GM19395 (cell line): ENCODE results near the gene KRTAP20-2.

ENCODE experiments used
- ATAC-seq: cut with Tn5 transposase; IDR thresholded peaks from one replicate; pipeline ENCODE4 v1.9.1; 2021; ENCODE audit warnings: mild to moderate bottlenecking, moderate library complexity; ENCODE audit not compliant: unreplicated experiment

The KRTAP20-2 gene

DNA sequence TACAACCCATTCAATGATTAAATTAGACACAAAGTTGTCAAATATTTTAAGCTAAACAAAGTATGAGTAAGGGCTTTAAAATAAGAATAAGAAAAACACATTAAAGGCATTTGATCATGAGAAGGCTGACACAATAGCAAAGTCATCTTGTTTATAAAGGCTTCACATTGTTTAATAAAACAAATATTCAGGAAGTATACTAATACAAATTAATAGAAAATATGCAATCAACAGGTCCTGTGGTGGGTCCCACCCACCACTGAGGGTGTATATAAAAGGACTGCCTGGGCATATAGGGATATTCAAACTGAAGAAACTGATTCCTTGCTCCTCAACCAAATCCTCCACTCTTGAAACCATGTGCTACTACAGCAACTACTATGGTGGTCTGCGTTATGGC lies at the start of gene KRTAP20-2:
Gene KRTAP20-2 (plus strand): TSS at position 301 of the 400 bp plus-strand sequence. CDS start 58 bp downstream, at position 359.
- no peak for ATAC-seq

DNA sequence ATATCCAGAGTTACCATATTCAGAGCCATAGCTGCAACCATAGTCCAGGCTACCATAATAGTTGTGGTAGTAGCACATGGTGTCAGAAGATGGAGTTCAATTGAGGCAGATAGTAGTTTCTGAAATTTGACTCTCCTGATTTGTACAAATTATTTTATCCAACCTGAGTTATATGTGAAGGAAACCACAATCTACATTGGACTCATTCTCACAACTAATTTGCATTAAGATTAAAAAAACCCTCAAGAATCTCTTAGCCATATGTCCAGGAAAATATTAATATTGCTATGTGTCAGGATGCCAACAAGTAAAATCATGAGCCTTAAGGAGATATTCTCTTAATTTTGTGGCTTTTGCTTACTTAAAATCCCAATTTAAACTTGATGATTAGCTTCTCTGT lies 44.7 kb upstream of the KRTAP20-2 start, which contains the start of gene KRTAP22-2:
Gene KRTAP22-2 (minus strand): TSS at position 101 of the 400 bp plus-strand sequence.
- no peak for ATAC-seq

DNA sequence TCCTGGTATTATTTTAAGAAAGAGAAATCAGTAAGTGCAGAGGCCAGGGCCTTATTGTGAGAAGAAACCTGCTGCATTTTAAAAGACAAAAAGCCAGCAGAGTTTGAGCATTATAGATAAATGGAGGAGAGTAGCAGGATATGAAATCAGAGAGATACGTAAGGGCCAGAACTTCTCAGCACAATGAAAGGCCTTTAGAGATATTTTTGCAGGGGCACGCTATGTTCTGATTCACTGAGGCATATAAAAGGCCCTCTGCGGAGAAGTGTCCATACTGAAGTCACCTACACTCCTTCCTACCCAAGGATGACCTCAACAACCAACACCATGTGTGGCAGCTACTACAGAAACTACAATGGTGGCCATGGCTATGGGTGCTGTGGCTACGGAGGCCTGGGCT lies 42.9 kb upstream of the KRTAP20-2 start, which contains the start of gene KRTAP6-3:
Gene KRTAP6-3 (plus strand): TSS at position 301 of the 400 bp plus-strand sequence. CDS start 6 bp downstream, at position 307.
- no peak for ATAC-seq

DNA sequence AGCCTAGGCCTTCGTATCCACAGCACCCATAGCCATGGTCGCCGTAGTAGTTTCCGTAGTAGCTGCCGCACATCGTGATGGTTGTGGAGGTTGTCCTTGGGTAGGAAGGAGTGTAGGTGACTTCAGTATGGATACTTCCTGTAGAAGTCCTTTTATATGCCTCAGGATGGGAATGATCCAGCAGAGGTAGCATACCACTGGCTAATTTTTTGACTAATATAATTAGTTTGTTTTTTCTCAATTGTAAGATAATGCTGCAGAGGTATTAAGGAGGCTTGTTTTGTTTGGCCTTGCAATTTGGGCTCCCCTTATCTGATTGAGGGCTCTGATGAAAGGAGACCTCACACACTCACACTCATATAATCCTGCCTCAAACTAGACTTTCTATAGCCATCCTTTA lies 36.2 kb upstream of the KRTAP20-2 start, which contains the start of gene KRTAP6-2:
Gene KRTAP6-2 (minus strand): TSS at position 101 of the 400 bp plus-strand sequence. CDS start 28 bp downstream, at position 73.
- ATAC-seq = no peak

DNA sequence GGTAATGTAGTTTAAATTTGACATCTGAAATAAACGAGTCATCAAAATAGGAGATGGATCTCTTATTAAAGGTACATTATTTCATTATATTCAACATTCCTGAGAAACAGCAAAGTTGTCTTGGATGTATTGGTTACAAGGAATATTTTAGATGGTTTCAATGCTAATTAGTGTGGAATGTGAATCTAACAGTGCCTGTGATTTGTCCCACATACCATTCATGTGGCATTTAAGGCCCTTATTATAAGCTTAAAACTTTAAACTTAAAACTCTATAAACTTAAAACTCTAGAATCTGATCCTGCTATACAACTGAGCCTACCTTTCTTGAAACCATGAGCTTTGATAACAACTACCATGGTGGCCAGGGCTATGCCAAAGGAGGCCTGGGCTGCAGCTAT lies 34.2 kb upstream of the KRTAP20-2 start, which contains the start of gene KRTAP22-1:
Gene KRTAP22-1 (plus strand): TSS at position 301 of the 400 bp plus-strand sequence.
- ATAC-seq = no peak

DNA sequence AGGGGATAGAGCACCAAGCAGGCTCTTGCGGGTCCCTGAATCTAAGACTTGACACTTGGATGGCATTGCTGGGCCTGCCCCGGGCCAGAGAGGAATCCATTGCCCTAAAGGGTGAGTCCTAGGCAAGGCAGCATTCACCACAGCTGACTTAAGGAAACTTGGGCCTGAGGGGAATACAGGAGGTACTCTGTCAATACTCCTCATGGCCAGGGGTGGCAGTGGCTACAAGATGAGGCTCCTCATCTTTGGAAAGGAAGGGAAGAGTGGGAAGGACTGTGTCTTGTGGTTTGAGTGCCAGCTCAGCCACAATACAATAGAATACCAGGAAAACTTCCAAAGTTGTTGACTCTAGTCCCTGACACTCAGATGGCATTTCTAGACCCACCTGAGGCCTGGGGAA lies 29.0 kb upstream of the KRTAP20-2 start:
- ATAC-seq = no peak

DNA sequence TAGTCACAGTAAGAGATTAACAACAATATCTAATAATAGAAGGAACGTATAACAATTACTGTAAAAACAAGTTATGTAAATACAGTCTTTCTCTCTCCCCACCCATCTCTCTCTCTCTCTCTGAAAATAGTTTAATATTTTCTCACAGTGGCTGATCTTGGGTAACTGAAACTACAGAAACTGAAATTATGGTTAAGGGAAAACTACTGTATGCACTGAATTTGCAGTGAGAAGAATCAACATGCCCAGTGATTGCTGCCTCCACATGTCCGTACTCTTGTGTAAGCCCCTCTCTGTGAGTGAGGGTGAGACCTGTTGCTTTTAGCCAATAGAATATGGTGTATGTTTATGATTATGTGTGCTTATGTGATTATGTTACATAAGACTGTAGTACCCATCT lies 22.9 kb upstream of the KRTAP20-2 start:
- ATAC-seq = no peak

DNA sequence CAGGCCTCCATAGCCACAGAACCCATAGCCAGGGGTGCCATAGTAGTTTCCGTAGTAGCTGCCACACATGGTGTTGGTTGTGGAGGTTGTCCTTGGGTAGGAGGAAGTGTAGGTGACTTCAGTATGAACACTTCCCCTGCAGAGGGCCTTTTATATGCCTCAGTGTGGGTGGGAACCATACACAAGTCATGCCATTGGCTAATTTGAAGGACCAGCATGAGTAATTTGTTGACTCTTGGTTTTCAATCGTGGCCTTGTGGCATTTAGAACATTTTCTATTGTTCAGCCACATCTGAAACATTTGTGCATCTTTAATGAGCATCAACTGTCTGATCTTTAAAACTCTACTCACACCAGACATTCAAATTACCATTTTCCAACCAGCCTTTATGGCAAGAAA lies 21.2 kb upstream of the KRTAP20-2 start, which contains the start of gene KRTAP6-1:
Gene KRTAP6-1 (minus strand): TSS at position 95 of the 400 bp plus-strand sequence. CDS start 26 bp downstream, at position 69.
- no peak for ATAC-seq

DNA sequence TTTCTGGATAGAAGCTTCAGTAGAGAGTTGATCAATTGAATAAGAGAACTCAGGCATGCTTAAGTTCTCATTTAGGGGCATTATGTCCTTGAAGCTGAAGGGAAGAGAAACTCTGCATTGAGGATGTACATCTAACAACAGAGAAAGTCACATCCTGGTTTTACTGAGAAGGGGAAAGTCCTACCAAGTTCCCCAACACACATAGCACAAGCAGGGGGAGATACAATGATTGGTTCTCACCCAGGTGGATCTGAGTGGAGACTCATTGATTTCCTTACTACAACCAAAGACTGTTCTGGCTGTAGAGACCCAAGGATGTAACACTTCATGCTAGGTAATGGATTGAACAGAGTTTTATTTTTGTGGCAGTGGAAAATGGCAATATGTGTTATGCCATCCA lies 19.8 kb upstream of the KRTAP20-2 start:
- no peak for ATAC-seq

DNA sequence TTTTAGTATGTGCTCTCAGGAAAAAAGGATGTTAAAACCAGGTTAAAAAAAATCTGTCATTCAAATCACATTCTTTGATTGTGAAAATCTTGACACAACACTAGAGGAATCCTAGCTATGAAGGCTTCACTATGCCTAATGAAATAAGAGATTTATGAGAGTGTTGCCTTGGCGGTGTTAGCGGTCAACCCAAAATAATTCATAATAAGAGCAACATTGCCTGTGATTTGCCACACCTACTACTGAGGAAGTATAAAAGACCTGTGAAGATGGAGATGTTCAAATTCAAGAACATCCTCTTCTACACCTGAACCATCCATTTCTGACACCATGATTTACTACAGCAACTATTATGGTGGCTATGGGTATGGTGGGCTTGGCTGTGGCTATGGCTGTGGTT lies 18.9 kb upstream of the KRTAP20-2 start, which contains the start of gene KRTAP20-1:
Gene KRTAP20-1 (plus strand): TSS at position 301 of the 400 bp plus-strand sequence. CDS start 30 bp downstream, at position 331.
- ATAC-seq = no peak

DNA sequence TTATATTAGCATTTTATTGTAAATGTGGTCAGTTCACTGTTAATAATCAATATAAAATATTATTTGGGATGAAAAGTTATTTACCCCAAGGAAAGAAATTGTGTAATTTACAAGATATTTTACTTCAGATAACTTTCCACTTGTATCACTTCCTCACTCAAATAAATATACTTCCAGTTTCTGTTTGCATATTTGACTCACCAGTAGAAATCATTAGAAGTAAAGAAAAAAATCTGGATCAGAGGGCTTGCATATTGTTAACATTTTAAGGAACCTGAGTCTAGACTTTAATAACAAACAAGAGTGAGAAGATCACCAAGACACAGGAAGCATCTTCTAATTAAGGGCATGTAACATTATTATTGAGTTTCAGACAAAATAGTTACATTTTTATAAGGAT lies 14.9 kb upstream of the KRTAP20-2 start:
- ATAC-seq = no peak

DNA sequence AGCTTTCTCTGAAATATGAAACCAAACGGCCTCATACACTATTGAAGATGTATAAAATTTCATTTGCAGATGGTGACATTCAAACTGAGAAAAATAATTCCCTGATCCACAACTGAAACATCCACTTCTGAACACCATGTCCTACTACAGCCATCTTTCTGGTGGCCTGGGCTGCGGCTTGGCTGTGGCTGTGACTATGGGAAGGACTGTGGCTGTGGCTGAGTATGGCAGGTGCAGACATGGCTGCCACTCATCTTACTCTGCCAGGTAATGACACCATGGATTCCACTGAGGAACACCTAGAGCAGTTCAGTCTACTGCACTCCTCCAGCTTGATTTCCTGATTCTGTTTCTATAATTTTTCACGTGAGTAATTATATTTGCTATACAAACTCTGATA lies 14.5 kb upstream of the KRTAP20-2 start, which contains the start of gene KRTAP20-4:
Gene KRTAP20-4 (plus strand): TSS at position 106 of the 400 bp plus-strand sequence.
- ATAC-seq = no peak

DNA sequence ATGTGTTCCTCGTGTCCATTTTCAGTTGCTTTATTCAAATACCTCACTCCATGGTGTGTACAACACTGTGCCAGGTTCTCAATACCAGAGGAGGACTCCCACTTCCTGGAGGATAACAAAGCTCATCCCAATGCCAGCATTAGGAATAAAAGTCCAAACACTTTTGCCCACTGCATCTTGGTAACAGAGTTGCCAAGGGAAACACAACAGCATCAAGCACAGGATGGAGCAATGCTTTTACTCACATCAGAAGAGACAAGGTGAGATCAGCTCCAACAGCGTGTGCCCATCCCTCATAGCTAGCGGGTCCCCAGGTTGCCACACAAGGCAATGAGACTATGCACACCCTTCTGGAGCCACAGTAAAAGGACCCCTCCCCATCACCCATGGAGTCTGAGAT lies 11.6 kb upstream of the KRTAP20-2 start:
- no peak for ATAC-seq

DNA sequence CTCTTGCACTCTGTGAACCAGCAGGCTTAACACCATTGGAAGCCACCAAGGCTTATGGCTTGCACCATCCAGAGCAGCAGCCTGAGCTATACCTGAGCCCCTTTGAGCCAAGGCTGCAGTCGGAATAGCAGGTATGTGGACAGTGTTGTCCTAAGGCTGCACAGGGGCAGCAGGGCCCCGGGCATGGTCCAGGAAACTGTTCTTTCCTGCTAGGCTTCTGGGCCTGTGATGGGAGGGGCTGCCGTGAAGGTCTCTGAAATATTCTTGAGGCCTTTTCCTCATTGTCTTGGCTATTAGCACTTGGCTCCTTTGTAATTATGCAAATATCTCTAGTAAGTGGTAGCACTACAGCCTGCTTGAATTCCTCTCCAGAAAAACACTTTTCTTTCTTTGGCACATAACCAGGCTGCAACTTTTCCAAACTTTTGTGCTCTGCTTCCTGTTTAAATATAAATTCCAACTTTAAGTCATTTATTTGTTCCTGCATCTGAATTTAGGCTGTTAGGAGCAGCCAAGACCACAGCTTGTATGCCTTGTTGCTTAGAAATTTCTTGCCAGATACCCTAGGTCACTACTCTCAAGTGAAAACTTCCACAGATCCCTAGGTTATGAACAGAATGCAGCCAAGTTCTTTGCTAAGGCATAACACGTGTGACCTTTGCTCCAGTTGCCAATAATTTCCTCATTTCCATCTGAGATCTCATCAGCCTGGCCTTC lies 9.4 kb upstream of the KRTAP20-2 start:
- no peak for ATAC-seq

DNA sequence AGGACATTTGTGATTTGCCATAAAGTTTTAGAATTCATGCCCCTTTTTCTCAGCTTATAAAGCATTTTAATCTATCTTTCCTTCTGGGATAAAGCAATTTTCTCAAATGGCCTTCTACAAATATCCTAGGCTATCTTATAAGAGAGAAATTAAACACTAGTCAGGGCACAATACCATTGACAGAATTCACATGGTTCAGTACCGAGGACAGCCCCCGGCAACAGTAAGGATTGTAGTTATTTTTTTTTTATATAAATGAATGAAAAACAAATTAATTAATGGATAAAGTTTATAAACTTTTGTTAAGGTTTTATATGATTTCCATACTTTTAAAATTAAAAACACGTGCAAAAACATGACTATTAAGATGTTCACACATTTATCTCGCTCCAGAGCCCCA lies 6.9 kb upstream of the KRTAP20-2 start:
- ATAC-seq = no peak

DNA sequence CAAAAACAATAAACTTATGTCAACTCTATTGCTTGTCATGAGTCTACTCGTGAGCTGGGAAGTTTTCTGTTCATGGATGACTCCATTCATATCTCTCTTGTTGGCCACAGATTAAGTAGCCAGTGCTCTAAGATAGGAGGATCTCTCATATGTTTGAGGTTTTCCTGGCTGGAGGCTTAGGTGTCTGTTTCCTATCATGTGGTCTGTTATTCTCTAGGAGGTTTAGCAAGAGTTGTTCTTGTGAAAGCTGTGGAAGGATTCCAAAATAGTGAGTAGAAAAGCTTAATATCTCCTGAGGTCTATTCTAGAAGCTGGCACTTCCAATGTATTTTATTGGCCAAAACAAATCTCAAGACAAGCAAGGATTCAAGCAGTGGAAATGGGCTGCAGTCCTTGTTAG lies 5.8 kb upstream of the KRTAP20-2 start:
- ATAC-seq = no peak

DNA sequence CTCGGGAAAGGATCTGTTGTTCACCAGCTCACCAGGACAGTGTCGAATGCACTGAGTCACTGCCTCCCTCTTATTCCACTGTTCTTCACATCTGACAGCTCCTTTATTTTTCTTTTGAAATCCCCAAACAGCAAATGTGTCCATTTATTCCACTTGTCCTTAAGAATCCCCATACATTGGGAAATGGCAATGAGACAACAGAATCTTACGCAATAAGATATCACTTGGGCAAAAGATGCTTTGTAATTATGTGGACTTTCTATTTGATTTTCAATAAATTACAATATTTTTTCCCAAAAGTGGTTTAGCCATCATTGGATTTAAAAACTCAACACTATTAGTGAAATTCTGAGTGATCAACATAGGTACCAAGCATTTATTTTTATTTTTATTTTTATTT lies 3.7 kb downstream of the KRTAP20-2 start:
- ATAC-seq = no peak

DNA sequence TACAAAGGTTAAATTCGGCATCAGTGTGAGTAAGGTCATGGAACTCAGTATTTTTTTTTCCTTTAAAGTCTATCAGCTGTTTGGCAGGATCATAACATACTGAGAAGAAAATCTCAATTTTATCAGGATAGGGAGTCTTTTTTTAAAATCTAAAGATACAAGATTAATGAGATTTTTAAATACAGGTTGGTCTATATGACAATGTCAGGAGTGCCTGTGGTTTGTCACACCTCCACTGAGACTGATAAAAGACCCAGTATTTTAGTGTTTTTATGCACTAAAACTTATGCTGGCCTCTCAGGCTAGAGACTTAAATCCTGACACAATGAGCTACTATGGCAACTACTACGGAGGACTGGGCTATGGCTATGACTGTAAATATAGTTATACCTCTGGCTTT lies 7.6 kb downstream of the KRTAP20-2 start, which contains the start of gene KRTAP20-3:
Gene KRTAP20-3 (plus strand): TSS at position 301 of the 400 bp plus-strand sequence.
- ATAC-seq = no peak

DNA sequence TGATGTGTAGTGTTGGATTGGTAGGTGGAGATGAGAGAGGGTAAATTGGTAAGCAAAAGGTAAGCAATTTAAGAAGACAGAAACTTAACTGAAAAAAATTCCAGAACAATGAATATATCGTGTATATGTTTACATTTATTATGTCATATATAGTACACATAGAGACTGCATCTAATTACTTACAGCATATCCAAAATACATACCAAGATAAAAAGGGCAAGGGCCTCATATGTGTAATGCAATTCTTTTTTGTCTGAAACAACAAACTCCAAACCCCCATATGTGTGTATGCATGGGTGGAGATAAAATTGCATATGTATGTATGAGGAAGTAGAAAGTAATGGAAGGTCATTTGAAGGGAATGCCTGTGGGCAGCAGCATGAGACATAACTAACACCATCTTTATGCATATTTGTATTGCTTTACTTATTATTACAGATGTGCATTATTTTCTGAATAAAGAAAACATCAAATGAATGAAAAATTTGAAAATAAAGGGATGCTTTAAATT lies 12.0 kb downstream of the KRTAP20-2 start:
- no peak for ATAC-seq

DNA sequence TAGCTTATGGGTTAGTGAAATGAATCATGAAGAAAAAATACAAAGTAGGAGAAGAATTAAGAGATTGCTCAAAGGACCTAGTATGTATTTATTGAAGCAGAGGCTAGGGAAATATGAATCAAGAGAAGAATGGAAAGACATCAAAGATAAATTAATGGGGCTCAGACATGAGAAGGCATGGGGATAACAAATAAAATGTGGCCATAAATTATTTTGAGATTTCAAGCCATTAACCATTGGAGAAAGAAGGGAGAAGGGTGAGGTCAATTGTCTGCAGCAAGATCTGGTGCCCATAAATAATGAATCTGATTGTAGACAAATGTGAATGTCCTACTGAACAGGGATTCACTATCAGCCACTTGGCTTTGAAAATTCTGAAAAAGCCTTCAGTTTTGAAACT lies 17.9 kb downstream of the KRTAP20-2 start:
- ATAC-seq = no peak

DNA sequence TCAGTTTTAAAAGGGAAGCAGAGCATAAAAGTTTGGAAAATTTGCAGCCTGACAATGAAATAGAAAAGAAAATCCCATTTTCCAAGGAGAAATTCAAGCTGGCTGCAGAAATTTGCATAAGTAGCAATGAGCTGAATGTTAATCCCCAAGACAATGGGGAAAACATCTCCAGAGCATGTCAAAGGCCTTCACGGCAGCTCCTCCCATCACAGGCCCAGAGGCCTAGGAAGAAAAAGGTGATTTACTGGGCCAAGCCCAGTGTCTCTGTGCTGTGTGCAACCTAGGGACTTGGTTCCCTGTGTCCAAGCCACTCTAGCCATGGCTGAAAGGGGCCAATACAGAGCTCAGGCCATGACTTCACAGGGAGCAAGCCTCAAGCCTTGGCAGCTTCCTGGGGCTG lies 33.8 kb downstream of the KRTAP20-2 start:
- ATAC-seq = no peak
